ENCODE results near the gene LY6G6D.

LY6G6D gene

GRCh38 chr6:31761343-31761742, 46.2 kb downstream of the LY6G6D start:
- Histone ChIP-seq H3K4me3 (ENCODE audit: low read length) (no peak overlapping the region), H3K9me2 (replicated peaks; ENCODE audit: insufficient read depth, low read length) (no peaks in the 10 kb centered on the region), H2AFZ (ENCODE audit: low read length) (no peak overlapping the region), H3K36me3 (replicated peaks; ENCODE audit: insufficient read depth, low read length) (no peaks in the 10 kb centered on the region), H4K20me1 (ENCODE audit: insufficient read depth, low read length) (no peaks in the 10 kb centered on the region), H3K27ac (ENCODE audit: low read length) (no peak overlapping the region), H3K27me3 (replicated peaks; ENCODE audit: insufficient read depth, low read length) (no peaks in the 10 kb centered on the region), H3K9me3 (replicated peaks; ENCODE audit: insufficient read depth, low read length) (no peaks in the 10 kb centered on the region), H3K9ac (ENCODE audit: low read length) (no peak overlapping the region), H3K4me2 (ENCODE audit: low read depth, low read length) (no peak overlapping the region), H3K79me2 (ENCODE audit: low read length) (no peaks in the 10 kb centered on the region), H3K4me1 (ENCODE audit: low read length) (peaks cover 16% of the 10 kb centered on the region), H3F3A (ENCODE audit: insufficient read depth, low read length) (no peaks in the 10 kb centered on the region; the same call in 1 of the 2 replicates)
- no peak for TF ChIP-seq EZH2 (optimal IDR thresholded peaks at IDR 0.05; ENCODE audit: low read depth, low read length)
- TF ChIP-seq EZH2phosphoT487 (IDR thresholded peaks at IDR 0.05; ENCODE audit: low read length), result no peak
- TF ChIP-seq CTCF (IDR thresholded peaks at IDR 0.05; ENCODE audit: low read length), result no peak
- no peak for DNase-seq

GRCh38 chr6:31762356-31762755, 47.2 kb downstream of the LY6G6D start, which contains the start of gene SAPCD1:
Gene SAPCD1 (plus strand): TSS chr6:31762656. CDS start chr6:31763055, 399 bp downstream.
- no peak within 1 kb of the TSS for H3K27ac ChIP-seq (ENCODE audit: low read length)
- no peak within 1 kb of the TSS for H3K4me2 ChIP-seq (ENCODE audit: low read depth, low read length)
- no peaks in the 10 kb centered on the region for H4K20me1 ChIP-seq (ENCODE audit: insufficient read depth, low read length)
- H3F3A ChIP-seq (ENCODE audit: insufficient read depth, low read length), result no peaks in the 10 kb centered on the region; the same call in 1 of the 2 replicates
- no peak for DNase-seq
- peaks cover 16% of the 10 kb centered on the region for H3K4me1 ChIP-seq (ENCODE audit: low read length)
- H3K27me3 ChIP-seq (replicated peaks; ENCODE audit: insufficient read depth, low read length), result no peaks in the 10 kb centered on the region
- H3K4me3 ChIP-seq (ENCODE audit: low read length), result no peak within 1 kb of the TSS
- H3K79me2 ChIP-seq (ENCODE audit: low read length), result no peaks in the 10 kb centered on the region
- no peak within 1 kb of the TSS for H2AFZ ChIP-seq (ENCODE audit: low read length)
- no peak within 1 kb of the TSS for H3K9ac ChIP-seq (ENCODE audit: low read length)
- no peaks in the 10 kb centered on the region for H3K9me2 ChIP-seq (replicated peaks; ENCODE audit: insufficient read depth, low read length)
- H3K9me3 ChIP-seq (replicated peaks; ENCODE audit: insufficient read depth, low read length), result no peaks in the 10 kb centered on the region
- TF ChIP-seq CTCF (IDR thresholded peaks at IDR 0.05; ENCODE audit: low read length), result no peak
- TF ChIP-seq EZH2phosphoT487 (IDR thresholded peaks at IDR 0.05; ENCODE audit: low read length), result no peak
- TF ChIP-seq EZH2 (optimal IDR thresholded peaks at IDR 0.05; ENCODE audit: low read depth, low read length), result no peak
- no peaks in the 10 kb centered on the region for H3K36me3 ChIP-seq (replicated peaks; ENCODE audit: insufficient read depth, low read length)

- Histone ChIP-seq H3K27ac (ENCODE audit: low read length) (no peak overlapping the region), H3K27me3 (replicated peaks; ENCODE audit: insufficient read depth, low read length) (no peaks in the 10 kb centered on the region), H3K9ac (ENCODE audit: low read length) (no peak overlapping the region), H4K20me1 (ENCODE audit: insufficient read depth, low read length) (no peaks in the 10 kb centered on the region), H3F3A (ENCODE audit: insufficient read depth, low read length) (no peaks in the 10 kb centered on the region; the same call in 1 of the 2 replicates), H3K36me3 (replicated peaks; ENCODE audit: insufficient read depth, low read length) (no peaks in the 10 kb centered on the region), H3K9me2 (replicated peaks; ENCODE audit: insufficient read depth, low read length) (no peaks in the 10 kb centered on the region), H3K4me2 (ENCODE audit: low read depth, low read length) (no peak overlapping the region), H2AFZ (ENCODE audit: low read length) (no peak overlapping the region), H3K79me2 (ENCODE audit: low read length) (no peaks in the 10 kb centered on the region), H3K4me1 (ENCODE audit: low read length) (peaks cover 16% of the 10 kb centered on the region), H3K4me3 (ENCODE audit: low read length) (no peak overlapping the region), H3K9me3 (replicated peaks; ENCODE audit: insufficient read depth, low read length) (no peaks in the 10 kb centered on the region)
- TF ChIP-seq CTCF (IDR thresholded peaks at IDR 0.05; ENCODE audit: low read length) (no peak), EZH2 (optimal IDR thresholded peaks at IDR 0.05; ENCODE audit: low read depth, low read length) (no peak), EZH2phosphoT487 (IDR thresholded peaks at IDR 0.05; ENCODE audit: low read length) (no peak)
- DNase-seq, result no peak
These were observed 47.9 kb downstream of the LY6G6D start for GRCh38 chr6:31762878-31763618.
